HEK293T (cell line): ENCODE data around the gene ENTPD8.

Experiments
- ARNT ChIP-seq: fragments of 450-650 bp; IDR thresholded peaks from 2 replicates; pipeline ENCODE4 v1.6.1; 2017; ENCODE audit warnings: mild to moderate bottlenecking
- ELF4 ChIP-seq: fragments of 450-650 bp; IDR thresholded peaks from 2 replicates; pipeline ENCODE4 v1.6.1; 2017; ENCODE audit warnings: antibody characterized with exemption
- L3MBTL2 ChIP-seq: fragments of 450-650 bp; conservative IDR thresholded peaks from 2 replicates; pipeline ENCODE4 v1.6.1; 2016; ENCODE audit warnings: mild to moderate bottlenecking
- SUZ12 ChIP-seq: fragments of 450-650 bp; IDR thresholded peaks from 2 replicates; pipeline ENCODE4 v1.6.1; 2016; ENCODE audit warnings: mild to moderate bottlenecking

- TF ChIP-seq ARNT (no peak), ELF4 (no peak), SUZ12 (no peak), L3MBTL2 (no peak)
These were observed 52.3 kb downstream of the ENTPD8 start for GRCh38 chr9:137388589-137389427.
